ENCODE measurements around the gene CUL4A. TPM values are rescaled to one million over a fixed set of nuclear protein-coding genes. Genes with fewer than 3 reads are reported as not detected.
"Not testable (repeated sequence)": the region's sequence is repeated elsewhere in the genome, so short reads cannot be mapped to it uniquely, and the experiment has no call there.

CUL4A gene
- 79.7 TPM for polyA plus RNA-seq (2013, experiment 1 of 2)
- 75.7 TPM for polyA plus RNA-seq (2013, experiment 2 of 2)

DNA sequence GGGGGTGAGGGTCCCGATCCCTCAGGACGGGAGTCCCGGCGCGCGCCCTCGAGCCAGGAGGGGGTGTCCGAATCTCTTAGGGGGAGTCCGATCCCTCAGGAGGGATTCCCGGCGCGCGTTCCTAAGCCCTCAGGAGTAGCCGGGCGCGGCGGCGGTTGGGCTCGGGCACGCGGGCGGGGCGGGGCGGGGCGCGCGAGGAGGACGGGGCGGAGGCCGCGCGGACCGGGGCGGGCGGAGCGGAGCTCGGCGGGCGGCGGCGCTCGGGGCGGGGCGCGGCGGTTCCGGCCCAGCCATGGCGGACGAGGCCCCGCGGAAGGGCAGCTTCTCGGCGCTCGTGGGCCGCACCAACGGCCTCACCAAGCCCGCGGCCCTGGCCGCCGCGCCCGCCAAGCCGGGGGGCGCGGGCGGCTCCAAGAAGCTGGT lies at the start of gene CUL4A:
CUL4A (plus strand) TSS at position 278 of the 423 bp plus-strand sequence; CDS start at position 293, 15 bp downstream.
- no peaks in the 10 kb centered on the region for H3K9me3 ChIP-seq (ENCODE audit: insufficient read depth, low read depth, low read length)
- H3K9ac ChIP-seq (ENCODE audit: low read depth, low read length): peak within 1 kb of the TSS; percentile 97
- under 1% methylated on average over 66 of the region's 66 CpGs for WGBS
- H3K4me3 ChIP-seq (ENCODE audit: low read length): peak within 1 kb of the TSS; percentile 88
- peaks cover 14% of the 10 kb centered on the region for H3K4me1 ChIP-seq (ENCODE audit: insufficient read depth, low read length)
- no peaks in the 10 kb centered on the region for H3K27me3 ChIP-seq (ENCODE audit: insufficient read depth, low read length)
- peak within 1 kb of the TSS; percentile 99 for H3K27ac ChIP-seq (ENCODE audit: low read depth, low read length)
- peaks cover 38% of the 10 kb centered on the region for H3K36me3 ChIP-seq (ENCODE audit: insufficient read depth, low read length)

DNA sequence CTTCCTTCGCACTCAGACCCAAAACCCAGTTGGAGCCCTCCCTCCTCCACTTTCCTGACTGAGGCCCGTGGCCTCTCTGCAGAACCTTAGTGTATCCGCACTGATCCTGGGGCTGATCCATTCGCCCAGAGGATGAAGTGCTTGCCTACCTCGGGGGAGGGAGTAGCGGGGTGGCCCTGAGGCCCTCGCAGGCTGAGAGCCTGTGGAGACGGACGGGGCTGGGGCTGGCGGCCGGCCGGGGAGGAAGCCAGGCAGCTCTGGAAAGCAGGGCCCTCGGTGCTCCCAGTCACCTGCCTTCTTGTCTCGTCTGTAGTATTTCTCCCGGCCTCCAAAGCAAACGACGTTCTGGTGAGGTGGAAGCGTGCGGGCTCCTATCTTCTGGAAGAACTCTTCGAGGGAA lies 49.7 kb upstream of the CUL4A start:
- Histone ChIP-seq H3K9me3 (ENCODE audit: insufficient read depth, low read depth, low read length) (no peaks in the 10 kb centered on the region), H3K4me1 (ENCODE audit: insufficient read depth, low read length) (peaks cover 10% of the 10 kb centered on the region; the same call in 1 of the 2 replicates), H3K9ac (ENCODE audit: low read depth, low read length) (no peak overlapping the region), H3K4me3 (ENCODE audit: low read length) (no peak overlapping the region), H3K27ac (ENCODE audit: low read depth, low read length) (no peak overlapping the region), H3K36me3 (ENCODE audit: insufficient read depth, low read length) (no peaks in the 10 kb centered on the region), H3K27me3 (ENCODE audit: insufficient read depth, low read length) (no peaks in the 10 kb centered on the region)
- WGBS: 82% methylated on average over 20 of the region's 20 CpGs

DNA sequence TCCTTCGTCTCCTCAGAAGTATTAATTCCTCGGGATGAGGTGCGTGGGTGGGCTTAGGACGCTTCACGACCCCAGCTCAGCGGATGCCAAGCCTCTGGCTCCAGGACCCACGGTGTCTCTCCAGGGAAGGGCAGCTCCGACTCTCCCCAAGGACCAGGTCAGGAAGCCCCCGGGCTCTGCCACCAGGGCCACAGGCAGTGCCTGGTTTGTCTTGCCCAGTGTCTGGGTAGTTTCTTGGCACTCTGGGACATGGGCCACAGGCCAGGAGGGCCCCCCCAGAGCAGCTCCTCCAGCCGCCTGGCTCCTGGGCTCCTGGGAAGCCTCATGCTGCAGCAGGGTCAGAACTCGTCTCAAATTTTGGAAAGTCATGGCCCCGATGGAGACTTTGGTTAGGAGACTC lies 48.4 kb upstream of the CUL4A start:
- Histone ChIP-seq H3K9me3 (ENCODE audit: insufficient read depth, low read depth, low read length) (no peaks in the 10 kb centered on the region), H3K27ac (ENCODE audit: low read depth, low read length) (no peak overlapping the region), H3K36me3 (ENCODE audit: insufficient read depth, low read length) (no peaks in the 10 kb centered on the region), H3K9ac (ENCODE audit: low read depth, low read length) (no peak overlapping the region), H3K4me3 (ENCODE audit: low read length) (no peak overlapping the region), H3K4me1 (ENCODE audit: insufficient read depth, low read length) (peaks cover 9% of the 10 kb centered on the region; the same call in 1 of the 2 replicates), H3K27me3 (ENCODE audit: insufficient read depth, low read length) (no peaks in the 10 kb centered on the region)
- WGBS: 81% methylated on average over 12 of the region's 12 CpGs

DNA sequence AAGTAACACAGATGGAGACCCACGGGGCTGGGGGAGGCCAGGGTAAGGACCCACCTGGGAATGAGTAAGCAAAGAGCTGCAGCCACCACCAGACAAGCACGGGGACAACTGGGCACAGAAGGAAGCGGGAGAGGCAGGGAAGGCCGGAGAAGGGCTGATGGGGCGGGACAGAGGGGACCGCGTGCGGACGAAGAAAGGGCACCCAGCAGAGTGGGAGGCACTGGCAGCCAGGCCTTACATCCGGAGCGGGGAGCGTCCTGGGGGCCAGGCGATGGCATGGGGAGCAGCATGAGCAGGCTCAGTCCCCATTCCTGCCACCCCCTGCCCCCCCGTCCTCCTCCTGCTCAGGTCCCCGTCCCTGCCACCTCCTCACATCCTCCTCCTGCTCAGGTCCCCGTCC lies 48.0 kb upstream of the CUL4A start:
- Histone ChIP-seq H3K27me3 (ENCODE audit: insufficient read depth, low read length) (no peaks in the 10 kb centered on the region), H3K27ac (ENCODE audit: low read depth, low read length) (no peak overlapping the region)
- 22% methylated on average over 16 of the region's 16 CpGs for WGBS

DNA sequence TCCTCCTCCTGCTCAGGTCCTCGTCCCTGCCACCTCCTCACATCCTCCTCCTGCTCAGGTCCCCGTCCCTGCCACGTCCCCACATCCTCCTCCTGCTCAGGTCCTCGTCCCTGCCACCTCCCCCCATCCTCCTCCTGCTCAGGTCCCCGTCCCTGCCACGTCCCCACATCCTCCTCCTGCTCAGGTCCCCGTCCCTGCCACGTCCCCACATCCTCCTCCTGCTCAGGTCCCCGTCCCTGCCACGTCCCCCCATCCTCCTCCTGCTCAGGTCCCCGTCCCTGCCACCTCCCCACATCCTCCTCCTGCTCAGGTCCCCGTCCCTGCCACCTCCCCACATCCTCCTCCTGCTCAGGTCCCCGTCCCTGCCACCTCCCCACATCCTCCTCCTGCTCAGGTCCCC lies 47.4 kb upstream of the CUL4A start:
- WGBS: 33% methylated on average over 6 of the region's 13 CpGs
- H3K27ac ChIP-seq (ENCODE audit: low read depth, low read length); H3K9me3 ChIP-seq (ENCODE audit: insufficient read depth, low read depth, low read length); H3K27me3 ChIP-seq (ENCODE audit: insufficient read depth, low read length); H3K4me3 ChIP-seq (ENCODE audit: low read length); H3K36me3 ChIP-seq (ENCODE audit: insufficient read depth, low read length); H3K9ac ChIP-seq (ENCODE audit: low read depth, low read length); H3K4me1 ChIP-seq (ENCODE audit: insufficient read depth, low read length): not testable (repeated sequence)

More for the DNA sequence above, 48.0 kb upstream of the CUL4A start:
- H3K9ac ChIP-seq (ENCODE audit: low read depth, low read length): no peak overlapping the region
- no peak overlapping the region for H3K4me3 ChIP-seq (ENCODE audit: low read length)
- H3K4me1 ChIP-seq (ENCODE audit: insufficient read depth, low read length): peaks cover 9% of the 10 kb centered on the region; the same call in 1 of the 2 replicates
- no peaks in the 10 kb centered on the region for H3K36me3 ChIP-seq (ENCODE audit: insufficient read depth, low read length)
- H3K9me3 ChIP-seq (ENCODE audit: insufficient read depth, low read depth, low read length): no peaks in the 10 kb centered on the region

DNA sequence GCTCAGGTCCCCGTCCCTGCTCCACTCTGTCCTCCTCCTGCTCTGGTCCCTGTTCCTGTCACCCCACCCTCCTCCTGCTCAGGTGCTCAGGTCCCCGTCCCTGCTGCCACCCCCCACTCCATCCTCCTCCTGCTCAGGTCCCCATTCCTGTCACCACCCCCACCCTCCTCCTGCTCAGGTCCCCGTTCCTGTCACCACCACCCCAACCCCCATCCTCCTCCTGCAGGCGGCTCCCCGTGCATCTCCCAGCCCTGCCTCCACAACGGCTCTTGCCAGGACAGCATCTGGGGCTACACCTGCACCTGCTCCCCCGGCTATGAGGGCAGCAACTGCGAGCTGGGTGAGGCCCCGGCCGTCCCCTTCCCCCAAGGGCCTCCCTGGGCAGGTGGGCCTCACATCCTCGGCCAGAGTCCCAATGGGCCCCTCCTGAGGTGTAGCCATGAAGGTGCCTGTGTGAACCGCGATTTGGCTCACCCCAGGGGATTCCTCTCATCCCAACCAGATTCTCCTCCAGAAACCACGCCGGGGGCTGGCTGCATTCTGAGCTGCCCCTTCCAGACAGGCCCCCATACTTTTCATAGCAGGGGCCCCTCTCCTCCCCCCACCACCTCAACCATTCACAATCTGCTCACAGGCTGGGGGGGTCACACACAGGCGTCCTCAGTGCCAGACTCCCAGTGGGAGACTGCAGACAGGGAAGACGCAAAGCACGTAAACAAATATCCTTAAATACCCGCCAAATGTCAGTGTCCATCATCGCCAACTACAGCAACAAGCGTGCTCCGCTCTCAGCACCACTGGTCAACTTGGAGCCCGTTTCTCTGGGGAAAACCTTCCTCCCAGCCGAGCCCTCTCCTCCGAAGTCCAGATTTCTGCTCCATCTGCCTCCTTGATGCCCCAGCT lies 46.4 kb upstream of the CUL4A start:
- Histone ChIP-seq H3K36me3 (ENCODE audit: insufficient read depth, low read length) (peaks cover 10% of the 10 kb centered on the region), H3K4me1 (ENCODE audit: insufficient read depth, low read length) (peaks cover 9% of the 10 kb centered on the region; the same call in 1 of the 2 replicates), H3K9ac (ENCODE audit: low read depth, low read length) (no peak overlapping the region), H3K27ac (ENCODE audit: low read depth, low read length) (no peak overlapping the region), H3K9me3 (ENCODE audit: insufficient read depth, low read depth, low read length) (no peaks in the 10 kb centered on the region), H3K4me3 (ENCODE audit: low read length) (no peak overlapping the region), H3K27me3 (ENCODE audit: insufficient read depth, low read length) (no peaks in the 10 kb centered on the region)
- 42% methylated on average over 25 of the region's 25 CpGs for WGBS

DNA sequence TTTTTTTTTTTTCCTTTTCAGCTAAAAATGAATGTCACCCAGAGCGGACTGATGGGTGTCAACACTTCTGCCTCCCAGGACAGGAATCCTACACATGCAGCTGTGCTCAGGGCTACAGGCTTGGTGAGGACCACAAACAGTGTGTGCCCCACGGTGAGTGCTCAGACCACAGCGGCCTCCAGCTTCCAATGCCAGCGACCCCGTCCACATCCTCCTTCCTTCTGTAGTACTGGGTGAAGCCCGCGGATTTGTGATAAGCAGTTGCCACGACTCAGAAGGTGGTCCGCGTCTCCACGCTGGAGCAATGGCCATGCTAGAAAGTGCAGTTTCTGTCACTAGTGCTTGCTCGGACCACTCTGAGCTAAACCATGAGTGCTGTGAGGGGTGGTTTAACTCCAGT lies 44.9 kb upstream of the CUL4A start:
- H3K4me1 ChIP-seq (ENCODE audit: insufficient read depth, low read length): 0 out of 2 replicates have a peak, but pooled peaks cover 3% of the 10 kb centered on the region
- H3K9me3 ChIP-seq (ENCODE audit: insufficient read depth, low read depth, low read length): no peaks in the 10 kb centered on the region
- no peak overlapping the region for H3K27ac ChIP-seq (ENCODE audit: low read depth, low read length)
- H3K9ac ChIP-seq (ENCODE audit: low read depth, low read length): no peak overlapping the region
- 92% methylated on average over 12 of the region's 12 CpGs for WGBS
- no peaks in the 10 kb centered on the region for H3K27me3 ChIP-seq (ENCODE audit: insufficient read depth, low read length)
- peaks cover 24% of the 10 kb centered on the region for H3K36me3 ChIP-seq (ENCODE audit: insufficient read depth, low read length)
- H3K4me3 ChIP-seq (ENCODE audit: low read length): no peak overlapping the region

DNA sequence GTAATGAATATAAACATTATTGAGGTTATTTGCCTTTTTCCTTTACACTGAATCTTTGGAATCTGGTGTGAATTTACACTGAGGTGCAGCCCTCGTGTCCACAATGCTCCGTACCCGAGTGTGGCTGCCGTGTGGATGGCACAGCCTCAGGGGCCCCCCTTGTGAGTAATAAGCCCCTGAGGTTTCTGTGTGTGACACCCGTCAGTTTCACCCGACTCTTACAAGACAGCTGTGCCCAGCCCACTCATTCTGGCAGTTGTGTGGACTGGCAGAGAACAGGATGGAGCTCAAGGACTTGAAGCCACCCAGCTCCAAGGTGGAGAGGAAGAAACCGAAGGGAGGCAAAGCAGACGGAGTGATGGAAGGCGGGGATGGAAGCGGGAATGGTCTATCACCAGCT lies 43.1 kb upstream of the CUL4A start:
- H3K27me3 ChIP-seq (ENCODE audit: insufficient read depth, low read length): no peaks in the 10 kb centered on the region
- no peak overlapping the region for H3K27ac ChIP-seq (ENCODE audit: low read depth, low read length)
- H3K9ac ChIP-seq (ENCODE audit: low read depth, low read length): no peak overlapping the region
- H3K4me1 ChIP-seq (ENCODE audit: insufficient read depth, low read length): peaks cover 13% of the 10 kb centered on the region
- H3K36me3 ChIP-seq (ENCODE audit: insufficient read depth, low read length): peaks cover 29% of the 10 kb centered on the region
- no peak overlapping the region for H3K4me3 ChIP-seq (ENCODE audit: low read length)
- H3K9me3 ChIP-seq (ENCODE audit: insufficient read depth, low read depth, low read length): no peaks in the 10 kb centered on the region
- 95% methylated on average over 10 of the region's 10 CpGs for WGBS

DNA sequence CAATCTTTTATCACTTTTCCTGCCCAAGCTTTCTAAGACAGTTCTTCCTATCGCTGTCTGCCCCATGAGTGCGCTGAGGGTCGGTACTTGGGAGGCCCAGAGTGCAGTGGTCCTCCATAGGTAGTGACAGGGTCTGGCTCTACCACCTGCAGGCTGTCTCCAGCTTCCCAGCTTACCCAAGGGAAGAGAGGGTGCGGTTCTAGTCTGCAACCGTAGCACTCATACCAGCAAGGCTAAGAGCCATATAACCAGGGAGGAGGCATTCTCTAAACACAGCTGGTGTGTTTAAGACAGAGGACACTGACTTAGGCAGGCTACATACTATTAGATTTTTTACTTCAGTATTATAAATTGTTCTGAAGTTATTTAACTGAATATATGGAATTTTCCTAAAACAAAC lies 42.7 kb upstream of the CUL4A start:
- no peaks in the 10 kb centered on the region for H3K9me3 ChIP-seq (ENCODE audit: insufficient read depth, low read depth, low read length)
- 97% methylated on average over 5 of the region's 5 CpGs for WGBS
- no peak overlapping the region for H3K4me3 ChIP-seq (ENCODE audit: low read length)
- H3K27ac ChIP-seq (ENCODE audit: low read depth, low read length): no peak overlapping the region
- no peaks in the 10 kb centered on the region for H3K27me3 ChIP-seq (ENCODE audit: insufficient read depth, low read length)
- H3K4me1 ChIP-seq (ENCODE audit: insufficient read depth, low read length): peaks cover 13% of the 10 kb centered on the region
- H3K9ac ChIP-seq (ENCODE audit: low read depth, low read length): no peak overlapping the region
- H3K36me3 ChIP-seq (ENCODE audit: insufficient read depth, low read length): peaks cover 33% of the 10 kb centered on the region

DNA sequence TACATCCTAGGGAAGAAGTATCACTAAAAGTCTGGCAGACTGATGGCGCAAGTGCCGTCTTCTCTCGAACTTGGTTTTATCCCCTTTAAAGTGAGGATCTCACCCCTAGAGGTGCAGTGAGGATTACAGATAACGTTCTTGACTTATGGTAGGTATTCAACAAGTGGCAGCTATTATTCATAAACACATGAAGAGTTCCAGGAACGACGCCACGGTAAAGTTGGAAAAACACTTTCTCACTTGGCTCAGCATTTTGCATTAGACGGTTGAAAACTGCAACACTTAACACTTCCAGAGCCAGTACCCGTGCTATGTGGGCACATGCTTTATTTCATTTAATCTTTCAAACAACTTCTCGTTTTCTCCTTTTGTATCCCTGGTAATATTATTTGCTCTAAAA lies 42.3 kb upstream of the CUL4A start:
- Histone ChIP-seq H3K27me3 (ENCODE audit: insufficient read depth, low read length) (no peaks in the 10 kb centered on the region), H3K9ac (ENCODE audit: low read depth, low read length) (no peak overlapping the region), H3K4me1 (ENCODE audit: insufficient read depth, low read length) (peaks cover 13% of the 10 kb centered on the region), H3K4me3 (ENCODE audit: low read length) (no peak overlapping the region), H3K36me3 (ENCODE audit: insufficient read depth, low read length) (peaks cover 38% of the 10 kb centered on the region), H3K27ac (ENCODE audit: low read depth, low read length) (no peak overlapping the region), H3K9me3 (ENCODE audit: insufficient read depth, low read depth, low read length) (no peaks in the 10 kb centered on the region)
- 98% methylated on average over 10 of the region's 10 CpGs for WGBS

DNA sequence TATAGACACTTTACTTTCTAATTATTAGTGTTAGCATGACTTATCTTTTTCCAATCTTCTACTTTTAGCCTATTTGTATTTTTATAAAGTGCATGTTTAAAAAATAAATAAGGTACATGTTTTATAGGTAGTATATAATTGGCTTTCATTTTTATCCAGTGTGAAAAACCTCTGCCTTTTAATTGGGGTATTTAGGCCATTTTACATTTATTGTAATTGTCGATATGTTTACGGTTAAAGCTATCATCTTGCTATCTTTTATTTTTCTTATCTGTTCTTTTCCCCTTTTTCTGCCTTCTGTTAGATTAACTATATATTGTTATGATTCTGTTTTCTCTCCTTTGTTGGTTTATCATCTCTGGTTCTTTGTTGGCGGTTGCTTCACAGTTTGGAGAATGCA lies 41.8 kb upstream of the CUL4A start:
- peaks cover 42% of the 10 kb centered on the region for H3K36me3 ChIP-seq (ENCODE audit: insufficient read depth, low read length)
- peaks cover 13% of the 10 kb centered on the region for H3K4me1 ChIP-seq (ENCODE audit: insufficient read depth, low read length)
- H3K4me3 ChIP-seq (ENCODE audit: low read length): no peak overlapping the region
- 100% methylated on average over 1 of the region's 3 CpGs for WGBS
- no peaks in the 10 kb centered on the region for H3K9me3 ChIP-seq (ENCODE audit: insufficient read depth, low read depth, low read length)
- no peak overlapping the region for H3K27ac ChIP-seq (ENCODE audit: low read depth, low read length)
- no peak overlapping the region for H3K9ac ChIP-seq (ENCODE audit: low read depth, low read length)
- no peaks in the 10 kb centered on the region for H3K27me3 ChIP-seq (ENCODE audit: insufficient read depth, low read length)

Data from HUES64 (cell line).